Activated CD4-positive, alpha-beta T cell treated with anti-CD3 and anti-CD28 coated beads for 36 hours (primary cell): ENCODE results near the gene SERPINB3. TPM values are rescaled to one million over a fixed set of nuclear protein-coding genes. Genes with fewer than 3 reads are reported as not detected.
"Not testable (repeated sequence)": the region's sequence is repeated elsewhere in the genome, so short reads cannot be mapped to it uniquely, and the experiment has no call there.

Experiments used
- ATAC-seq: fragments of 200-7000 bp; cut with Tn5 transposase; one replicate; pipeline ENCODE4 v1.10.0; 2021; ENCODE audit warnings: mild to moderate bottlenecking, moderate library complexity
- CTCF ChIA-PET: fragments of 350-600 bp; sonication (Branson Sonifier 250); formaldehyde crosslinking; loops from one replicate; lab custom pipeline; 2021; ENCODE audit warnings: antibody characterized with exemption; lab: Charles Lee
- POLR2A ChIA-PET: fragments of 350-600 bp; sonication (Branson Sonifier 250); formaldehyde crosslinking; loops from one replicate; lab custom pipeline; 2021; ENCODE audit warnings: antibody characterized with exemption, inconsistent platforms; lab: Charles Lee
- DNase-seq: peaks from one replicate; pipeline ENCODE4 v3.0.0-alpha.2; 2020
- H3K27ac Mint-ChIP-seq: one replicate; pipeline ENCODE4 v1.8.0; 2021; ENCODE audit warnings: mixed read lengths
- H3K27me3 Mint-ChIP-seq: one replicate; pipeline ENCODE4 v1.8.0; 2021; ENCODE audit warnings: mixed read lengths
- H3K36me3 Mint-ChIP-seq: one replicate; pipeline ENCODE4 v1.8.0; 2021; ENCODE audit warnings: low read depth, mixed read lengths
- H3K4me1 Mint-ChIP-seq: one replicate; pipeline ENCODE4 v1.8.0; 2021; ENCODE audit warnings: mixed read lengths
- H3K4me3 Mint-ChIP-seq: one replicate; pipeline ENCODE4 v1.8.0; 2021; ENCODE audit warnings: mild to moderate bottlenecking, moderate library complexity, mixed read lengths
- H3K9me3 Mint-ChIP-seq: one replicate; pipeline ENCODE4 v1.8.0; 2021; ENCODE audit warnings: low read depth, mixed read lengths
- intact Hi-C, 2 experiments: fragments of 100-400 bp; cut with DNase I in 1 of 2; cut with micrococcal nuclease in 1 of 2; formaldehyde crosslinking; loops; one replicate each; pipeline versions ENCODE4 v1.14.2 to v1.15.1; 2022 to 2024; cut with DNase I, micrococcal nuclease
- total RNA-seq, 2 experiments: library from RNA; stranded (reverse); gene quantifications; one replicate each; pipeline ENCODE4 v1.2.3, GENCODE V29; 2021

SERPINB3 gene
- total RNA-seq, 2 experiments from 2014 or later, result not detected

GRCh38 chr18:63683152-63683551, 21.5 kb upstream of the SERPINB3 start:
- no peaks in the 10 kb centered on the region for H3K36me3 Mint-ChIP-seq
- H3K4me1 Mint-ChIP-seq, result no peaks in the 10 kb centered on the region
- intact Hi-C loops, result loop anchor here in 1 of 2 experiments (10.0 kb wide), 1 partner anchor 158 kb away; no protein-coding TSS in a partner anchor
- no peak for ATAC-seq
- H3K27me3 Mint-ChIP-seq, result peaks cover 9% of the 10 kb centered on the region
- POLR2A ChIA-PET, result no interaction called here
- no peaks in the 10 kb centered on the region for H3K9me3 Mint-ChIP-seq
- no peak for DNase-seq
- no peak overlapping the region for H3K27ac Mint-ChIP-seq
- CTCF ChIA-PET, result no interaction called here
- H3K4me3 Mint-ChIP-seq, result no peak overlapping the region

GRCh38 chr18:63681449-63682340, 20.0 kb upstream of the SERPINB3 start:
- no peaks in the 10 kb centered on the region for H3K36me3 Mint-ChIP-seq
- H3K4me1 Mint-ChIP-seq, result no peaks in the 10 kb centered on the region
- POLR2A ChIA-PET, result no interaction called here
- no peaks in the 10 kb centered on the region for H3K9me3 Mint-ChIP-seq
- CTCF ChIA-PET, result no interaction called here
- intact Hi-C loops, result loop anchor here in 1 of 2 experiments (10.0 kb wide), 1 partner anchor 157 kb away; no protein-coding TSS in a partner anchor
- H3K27ac Mint-ChIP-seq, result no peak overlapping the region
- peaks cover 11% of the 10 kb centered on the region for H3K27me3 Mint-ChIP-seq
- no peak for DNase-seq
- H3K4me3 Mint-ChIP-seq, result no peak overlapping the region
- no peak for ATAC-seq

- Mint-ChIP-seq H3K4me1 (no peaks in the 10 kb centered on the region), H3K27me3 (peaks cover 10% of the 10 kb centered on the region), H3K27ac (no peak overlapping the region), H3K9me3 (no peaks in the 10 kb centered on the region), H3K36me3 (no peaks in the 10 kb centered on the region), H3K4me3 (no peak overlapping the region)
- no peak for ATAC-seq
- ChIA-PET CTCF (no interaction called here), POLR2A (no interaction called here)
- intact Hi-C loops, result loop anchor here in 1 of 2 experiments (10.0 kb wide), 1 partner anchor 155 kb away; no protein-coding TSS in a partner anchor
- DNase-seq, result no peak
Observed at GRCh38 chr18:63679820-63680606, 18.3 kb upstream of the SERPINB3 start.

GRCh38 chr18:63677500-63678225, 16.0 kb upstream of the SERPINB3 start:
- no peaks in the 10 kb centered on the region for H3K36me3 Mint-ChIP-seq
- peaks cover 6% of the 10 kb centered on the region for H3K27me3 Mint-ChIP-seq
- peaks cover 4% of the 10 kb centered on the region for H3K9me3 Mint-ChIP-seq
- ATAC-seq, result no peak
- CTCF ChIA-PET, result interaction anchor here (0.8 kb wide), 1 partner anchor 653 kb away, joined by 3 read pairs; no protein-coding TSS in a partner anchor
- no peak overlapping the region for H3K4me3 Mint-ChIP-seq
- intact Hi-C loops, result no loop called here
- DNase-seq, result no peak
- no peak overlapping the region for H3K27ac Mint-ChIP-seq
- POLR2A ChIA-PET, result no interaction called here
- H3K4me1 Mint-ChIP-seq, result no peaks in the 10 kb centered on the region

- Mint-ChIP-seq H3K4me1 (no peaks in the 10 kb centered on the region), H3K27me3 (peaks cover 4% of the 10 kb centered on the region), H3K4me3 (no peak overlapping the region), H3K27ac (no peak overlapping the region), H3K9me3 (peaks cover 4% of the 10 kb centered on the region), H3K36me3 (no peaks in the 10 kb centered on the region)
- ATAC-seq (no peak), DNase-seq (peak; percentile 10)
- CTCF ChIA-PET, result no interaction called here
- intact Hi-C loops, result no loop called here
- POLR2A ChIA-PET, result no interaction called here
Observed at GRCh38 chr18:63676526-63677323, 15.0 kb upstream of the SERPINB3 start.

- H3K4me3 Mint-ChIP-seq, result no peak overlapping the region
- no peak overlapping the region for H3K27ac Mint-ChIP-seq
- H3K4me1 Mint-ChIP-seq, result no peaks in the 10 kb centered on the region
- H3K36me3 Mint-ChIP-seq, result no peaks in the 10 kb centered on the region
- ChIA-PET POLR2A (interaction anchor here (0.6 kb wide), 1 partner anchor 371 kb away, joined by 3 read pairs; no protein-coding TSS in a partner anchor), CTCF (no interaction called here)
- peaks cover 2% of the 10 kb centered on the region for H3K9me3 Mint-ChIP-seq
- intact Hi-C loops, result no loop called here
- DNase-seq (no peak), ATAC-seq (no peak)
- no peaks in the 10 kb centered on the region for H3K27me3 Mint-ChIP-seq
Observed at GRCh38 chr18:63664571-63664970, 2.9 kb upstream of the SERPINB3 start.

GRCh38 chr18:63658920-63659319, 2.8 kb downstream of the SERPINB3 start:
- H3K27ac Mint-ChIP-seq, H3K4me3 Mint-ChIP-seq, H3K9me3 Mint-ChIP-seq, POLR2A ChIA-PET, ATAC-seq, H3K4me1 Mint-ChIP-seq, DNase-seq, H3K27me3 Mint-ChIP-seq, H3K36me3 Mint-ChIP-seq, intact Hi-C loops, CTCF ChIA-PET: not testable (repeated sequence)

GRCh38 chr18:63650271-63650670, 11.4 kb downstream of the SERPINB3 start:
- H3K4me1 Mint-ChIP-seq, CTCF ChIA-PET, POLR2A ChIA-PET, intact Hi-C loops, ATAC-seq, H3K27me3 Mint-ChIP-seq, H3K4me3 Mint-ChIP-seq, H3K9me3 Mint-ChIP-seq, DNase-seq, H3K36me3 Mint-ChIP-seq, H3K27ac Mint-ChIP-seq: not testable (repeated sequence)

GRCh38 chr18:63648241-63648640, 13.5 kb downstream of the SERPINB3 start:
- H3K27me3 Mint-ChIP-seq, result peaks cover 2% of the 10 kb centered on the region
- intact Hi-C loops, result no loop called here
- no peaks in the 10 kb centered on the region for H3K9me3 Mint-ChIP-seq
- DNase-seq, result no peak
- ChIA-PET POLR2A (no interaction called here), CTCF (no interaction called here)
- H3K4me3 Mint-ChIP-seq, result no peak overlapping the region
- no peak for ATAC-seq
- no peaks in the 10 kb centered on the region for H3K4me1 Mint-ChIP-seq
- H3K36me3 Mint-ChIP-seq, result no peaks in the 10 kb centered on the region
- H3K27ac Mint-ChIP-seq, result no peak overlapping the region

GRCh38 chr18:63646936-63647335, 14.8 kb downstream of the SERPINB3 start:
- ChIA-PET POLR2A (no interaction called here), CTCF (no interaction called here)
- H3K27me3 Mint-ChIP-seq, result no peaks in the 10 kb centered on the region
- intact Hi-C loops, result no loop called here
- H3K9me3 Mint-ChIP-seq, result no peaks in the 10 kb centered on the region
- no peaks in the 10 kb centered on the region for H3K36me3 Mint-ChIP-seq
- ATAC-seq, result no peak
- no peak for DNase-seq
- no peak overlapping the region for H3K27ac Mint-ChIP-seq
- no peak overlapping the region for H3K4me3 Mint-ChIP-seq
- H3K4me1 Mint-ChIP-seq, result no peaks in the 10 kb centered on the region
